ENCODE data around the gene LACTB.

LACTB gene

DNA sequence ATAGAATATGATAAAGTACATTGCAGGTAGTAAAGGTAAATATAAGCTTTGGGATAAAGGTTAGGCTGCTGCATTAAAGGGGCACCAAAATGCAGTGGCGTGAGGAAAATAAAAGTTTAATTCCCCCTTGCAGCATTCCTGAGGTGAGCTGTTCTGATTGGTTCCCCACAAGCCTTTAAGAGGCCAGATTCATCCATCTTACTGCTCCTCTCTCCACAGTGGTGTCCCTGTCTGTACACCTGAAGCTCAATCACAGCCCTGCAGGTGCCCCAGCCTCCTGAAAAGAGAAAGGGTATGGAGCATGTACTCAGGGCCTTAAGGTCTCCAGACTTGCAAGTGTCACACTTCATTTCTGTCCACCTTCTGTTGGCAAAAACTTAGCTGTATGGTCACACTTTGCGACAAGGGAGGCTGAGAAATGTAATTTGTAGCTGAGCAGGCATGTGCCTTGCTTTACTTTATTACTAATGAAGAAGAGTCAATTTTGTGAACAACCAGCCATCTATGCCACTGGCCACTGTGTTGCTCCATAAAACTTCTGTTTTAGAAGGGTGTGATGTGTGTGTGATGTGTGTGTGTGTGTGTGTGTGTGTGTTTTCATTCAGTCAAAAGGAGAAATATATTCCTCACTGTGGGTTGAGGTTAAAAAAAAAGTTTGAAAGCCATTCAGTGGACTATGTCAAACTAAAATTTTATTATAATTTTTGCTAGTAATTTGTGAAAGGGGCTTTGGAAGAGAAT is 12.8 kb downstream of the LACTB start:
- no peak for DNase-seq

DNA sequence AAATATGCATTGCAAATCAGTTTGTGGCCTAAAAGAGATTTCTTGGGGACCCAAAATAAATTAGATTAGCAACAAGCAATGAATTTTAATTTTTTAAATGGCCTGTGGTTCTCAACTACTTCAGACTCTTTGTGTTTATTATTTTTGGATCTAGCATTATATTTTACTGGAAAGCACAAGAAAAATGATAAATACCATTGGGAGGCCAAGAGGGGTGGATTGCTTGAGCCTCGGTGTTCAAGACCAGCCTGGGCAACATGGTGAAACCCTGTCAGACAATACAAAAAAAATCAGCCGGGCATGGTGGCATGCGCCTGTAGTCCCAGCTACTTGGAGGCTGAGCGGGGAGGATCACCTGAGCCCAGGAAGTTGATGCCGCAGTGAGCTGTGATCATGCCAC is 13.6 kb downstream of the LACTB start:
- DNase-seq: no peak

DNA sequence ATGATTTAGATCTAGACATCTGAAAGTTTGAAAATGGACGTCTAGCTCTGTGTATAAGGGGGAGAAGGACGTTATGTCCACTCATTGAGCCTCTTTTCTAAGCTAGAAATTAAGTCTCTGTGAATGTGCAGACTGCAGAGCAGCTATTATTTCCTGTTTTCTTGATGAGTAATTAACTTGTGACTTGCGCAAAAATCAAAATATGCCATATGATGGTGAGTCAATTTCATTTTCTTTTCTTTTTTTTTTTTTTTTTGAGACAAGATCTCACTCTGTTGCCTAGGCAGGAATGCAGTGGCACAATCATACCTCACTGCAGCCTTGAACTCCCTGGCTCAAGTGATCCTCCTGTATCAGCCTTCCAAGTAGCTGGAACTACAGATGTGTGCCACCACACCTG is 14.1 kb downstream of the LACTB start:
- DNase-seq: no peak

DNA sequence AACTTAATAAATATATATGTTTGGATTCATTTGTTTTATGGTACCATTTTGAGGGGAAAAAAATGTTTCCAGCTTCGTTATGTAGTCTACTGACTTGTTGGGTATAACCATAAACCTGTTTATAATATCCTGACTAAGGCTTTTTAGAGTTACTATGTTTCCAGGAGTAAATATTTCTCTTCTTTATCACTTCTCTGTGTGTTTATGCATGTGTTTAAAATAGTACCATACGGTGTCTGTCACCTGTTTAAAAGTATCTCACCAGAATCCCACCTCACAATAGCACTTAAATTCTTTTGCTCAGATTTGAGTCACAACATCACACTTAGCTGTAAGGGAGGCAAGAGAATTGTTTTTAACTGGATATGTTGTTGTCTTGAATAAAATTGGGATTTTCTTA is 15.1 kb downstream of the LACTB start:
- no peak for DNase-seq

DNA sequence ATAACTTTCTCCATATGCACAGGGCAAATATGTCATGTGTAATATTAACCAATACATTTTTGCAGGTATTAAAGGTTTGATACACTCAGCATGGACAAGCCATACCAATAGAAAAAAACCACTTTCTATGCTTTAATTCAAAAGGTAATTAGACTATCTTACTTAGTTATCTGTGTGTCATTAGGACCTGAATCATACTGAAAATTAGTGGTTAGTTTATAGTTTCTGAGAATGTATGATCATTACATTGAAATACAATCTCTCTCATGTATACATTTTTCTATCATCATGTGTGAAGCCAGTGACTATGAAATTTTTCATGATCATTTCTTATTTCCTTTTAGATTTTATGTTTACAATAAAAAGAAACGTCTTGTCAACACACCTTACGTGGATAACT is 19.3 kb downstream of the LACTB start:
- no peak for DNase-seq

DNA sequence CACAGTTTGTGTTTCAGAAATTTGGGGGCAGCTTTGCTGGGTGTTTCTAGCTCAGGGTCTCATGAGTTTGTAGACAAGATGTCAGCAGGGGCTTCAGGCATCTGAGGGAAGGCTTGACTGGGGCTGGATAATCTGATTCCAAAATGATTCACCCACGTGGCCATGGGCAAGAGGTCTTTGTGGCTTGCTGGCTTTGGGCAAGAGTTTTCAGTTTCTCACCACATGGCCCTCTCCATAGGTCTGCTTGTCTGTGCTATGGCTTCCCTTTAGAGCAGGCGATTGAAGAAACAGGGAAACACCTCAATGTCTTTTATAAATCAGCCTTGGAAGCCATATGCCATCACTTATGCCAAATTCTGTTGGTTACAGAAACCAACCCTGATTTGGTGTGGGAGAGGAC is 23.8 kb downstream of the LACTB start:
- no peak for DNase-seq

DNA sequence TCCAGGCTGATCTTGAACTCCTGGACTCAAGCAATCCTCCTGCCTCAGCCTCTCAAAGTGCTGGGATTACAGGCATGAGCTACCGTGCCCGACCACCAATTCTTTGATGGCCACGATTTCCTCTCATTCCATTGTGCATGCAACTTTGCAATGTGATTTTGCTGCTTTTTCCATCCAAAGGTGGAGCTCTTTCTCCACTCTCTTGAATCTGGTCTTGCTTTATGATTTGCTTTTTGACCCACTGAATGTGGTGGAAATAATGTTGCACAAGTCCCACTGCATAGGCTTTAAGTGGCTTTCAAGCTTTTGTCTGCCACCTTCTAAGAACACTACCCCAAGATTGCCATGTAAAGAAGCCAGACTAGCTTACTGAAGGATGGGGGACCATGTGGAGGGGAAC is 25.0 kb downstream of the LACTB start:
- DNase-seq: no peak

DNA sequence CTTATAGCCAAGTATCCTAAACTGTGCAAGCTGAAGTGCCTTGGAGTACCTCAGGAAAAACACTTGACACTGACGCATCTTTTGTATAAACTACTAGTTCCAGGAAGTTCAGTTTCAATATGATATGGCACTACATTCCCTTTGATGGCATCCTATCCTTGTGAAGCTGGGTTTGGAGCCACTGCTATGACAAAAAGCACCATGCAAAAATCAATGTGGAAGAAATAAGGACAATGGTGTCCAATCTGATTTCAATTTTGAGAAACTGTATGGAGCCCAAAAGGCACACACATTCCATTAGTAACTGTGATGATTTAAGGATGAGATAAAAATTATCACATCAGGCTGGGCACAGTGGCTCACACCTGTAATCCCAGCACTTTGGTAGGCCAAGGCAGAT is 30.0 kb downstream of the LACTB start:
- DNase-seq: no peak

DNA sequence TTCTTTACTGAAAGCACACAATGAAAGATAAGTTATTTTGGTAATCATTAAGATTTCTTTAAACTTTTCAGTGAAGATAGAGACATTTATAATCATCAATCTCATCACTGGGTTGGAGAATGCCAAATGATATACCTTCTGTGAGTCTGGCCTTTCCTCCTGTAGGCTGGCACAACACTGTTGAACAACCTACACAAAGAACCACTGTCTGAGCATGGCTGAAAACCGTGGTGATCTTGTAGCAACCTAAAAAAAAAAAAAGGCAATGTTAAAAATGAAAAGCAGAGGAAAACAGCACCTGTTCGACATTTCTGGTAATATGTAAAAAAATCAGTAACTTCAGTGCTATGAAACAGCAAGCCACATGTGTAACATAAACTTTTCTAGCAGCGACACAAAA is 33.8 kb downstream of the LACTB start:
- DNase-seq: no peak

DNA sequence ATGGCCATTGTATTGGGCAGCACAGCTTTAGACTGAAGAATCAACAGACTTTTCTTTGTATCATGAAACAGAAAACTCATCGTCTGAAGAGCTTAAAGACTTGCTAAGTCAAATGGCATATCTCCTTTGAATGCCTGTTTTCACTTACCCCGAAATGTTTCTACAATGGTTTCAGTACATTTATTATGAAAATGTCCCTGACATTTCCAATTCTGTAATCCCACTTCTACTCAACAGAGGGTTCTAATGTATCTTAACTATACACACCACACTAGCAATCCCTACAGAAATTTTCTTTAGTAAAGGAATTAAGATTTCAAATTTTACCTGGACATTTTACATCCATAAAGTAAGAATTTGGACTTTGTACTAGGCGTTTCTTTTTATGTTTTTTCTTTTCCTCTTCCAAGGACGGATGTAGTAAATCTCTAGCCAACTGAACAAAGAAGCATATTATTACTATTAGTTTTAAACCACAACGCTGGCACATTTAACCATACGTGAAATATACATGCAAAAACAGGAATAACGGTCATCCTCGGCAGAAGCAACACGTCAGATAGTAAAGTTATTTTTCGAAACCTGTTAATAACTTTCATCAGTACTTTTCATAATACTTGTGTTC is 34.5 kb downstream of the LACTB start:
- no peak for DNase-seq

DNA sequence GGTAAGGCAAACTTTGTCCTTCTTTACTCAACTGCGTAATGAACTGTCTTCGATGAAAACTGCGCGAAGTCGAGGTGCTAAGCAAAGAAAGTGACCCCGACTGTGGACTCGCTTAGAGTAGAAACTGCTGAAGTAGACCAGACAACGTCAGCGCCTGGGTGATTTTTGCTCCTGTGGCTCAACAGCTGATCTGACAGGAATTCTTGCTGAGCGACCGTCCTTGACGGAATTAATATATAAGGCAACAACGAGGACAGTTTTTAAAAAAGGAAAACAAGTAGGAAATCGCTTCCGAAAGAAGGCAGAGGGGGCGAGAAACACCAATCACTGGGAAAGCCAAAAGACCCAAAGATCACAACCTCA is 35.1 kb downstream of the LACTB start:
- no peak for DNase-seq

DNA sequence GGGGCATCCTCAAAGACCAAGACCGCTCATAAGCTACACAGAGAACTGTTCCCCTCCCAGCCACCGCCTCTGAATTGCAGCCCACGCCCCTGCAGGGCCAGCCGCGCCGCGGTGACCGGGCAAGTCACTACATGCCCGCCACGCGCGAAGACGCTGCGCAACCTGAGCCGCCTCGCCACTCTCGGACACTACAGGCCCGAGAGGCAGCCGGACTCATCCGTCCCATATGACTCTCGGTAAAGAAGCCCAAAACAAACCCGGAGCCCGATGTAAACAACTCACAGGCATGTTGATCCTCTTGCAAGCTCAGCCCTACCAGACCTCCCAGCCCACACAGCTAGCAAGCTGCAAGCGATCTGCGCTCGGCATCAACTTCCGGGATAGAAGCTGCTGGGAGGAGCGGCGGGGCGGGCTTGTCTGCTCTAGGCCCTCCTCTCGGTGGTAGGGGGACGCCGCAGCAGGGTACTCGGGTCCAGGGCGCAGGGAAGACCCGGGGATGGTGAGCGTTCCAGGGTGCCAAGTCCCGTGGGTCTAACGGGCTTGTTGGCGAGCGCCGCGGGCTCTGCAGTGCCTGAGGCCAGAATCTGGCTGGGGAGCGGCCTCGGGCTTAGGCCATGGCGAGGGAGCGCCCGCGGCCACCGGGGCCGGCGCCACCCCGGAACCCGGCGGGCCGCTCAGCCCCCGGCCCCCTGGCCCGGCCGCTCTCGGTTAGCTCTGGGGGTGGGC is 35.6 kb downstream of the LACTB start, which contains the start of gene RPS27L:
TSS of gene RPS27L (minus strand) at position 360 of the 726 bp plus-strand sequence. CDS start at position 288, 72 bp downstream.
- DNase-seq: peak; percentile 77

DNA sequence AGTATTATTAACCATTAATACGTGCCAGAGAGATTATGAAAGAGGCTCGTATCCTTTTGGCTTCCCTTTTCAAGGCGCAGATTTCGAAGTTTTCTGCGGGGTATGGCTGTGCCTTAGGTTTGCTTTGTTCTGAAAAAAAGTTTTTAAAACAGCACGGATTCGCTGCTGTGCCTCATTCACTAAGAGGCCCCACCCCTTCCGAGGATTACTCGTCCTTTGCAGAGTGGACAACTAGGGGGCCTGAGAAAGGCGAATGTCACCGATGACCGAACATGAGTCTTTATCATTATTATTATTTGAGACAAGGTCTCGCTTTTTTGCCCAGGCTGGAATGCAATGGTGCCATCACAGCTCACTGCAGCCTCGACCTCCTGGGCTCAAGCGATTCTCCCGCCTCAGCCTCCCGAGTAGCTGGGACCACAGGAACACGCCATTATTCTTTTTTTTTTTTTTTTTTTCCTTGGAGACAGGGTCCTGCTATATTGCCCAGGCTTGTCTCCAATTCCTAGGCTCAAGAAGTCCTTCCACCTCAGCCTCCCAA is 36.3 kb downstream of the LACTB start:
- DNase-seq: no peak

DNA sequence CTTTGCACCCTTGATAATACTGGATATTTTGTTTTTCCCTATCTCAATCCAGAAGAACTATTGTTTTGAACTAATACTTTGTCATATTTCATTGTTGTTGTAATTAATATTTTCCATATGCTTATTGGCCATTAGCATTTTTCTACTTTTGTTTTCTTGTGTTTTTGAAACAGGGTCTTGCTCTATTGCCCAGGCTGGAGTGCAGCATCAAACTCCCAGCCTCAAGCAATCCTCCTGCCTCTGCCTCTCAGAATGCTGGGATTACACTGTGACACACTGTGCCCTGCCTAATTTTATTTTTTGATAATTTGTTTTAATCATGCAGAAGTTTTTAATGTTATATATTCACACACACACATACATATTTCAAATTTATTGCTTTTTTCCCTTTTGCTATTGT is 39.0 kb downstream of the LACTB start:
- DNase-seq: no peak

DNA sequence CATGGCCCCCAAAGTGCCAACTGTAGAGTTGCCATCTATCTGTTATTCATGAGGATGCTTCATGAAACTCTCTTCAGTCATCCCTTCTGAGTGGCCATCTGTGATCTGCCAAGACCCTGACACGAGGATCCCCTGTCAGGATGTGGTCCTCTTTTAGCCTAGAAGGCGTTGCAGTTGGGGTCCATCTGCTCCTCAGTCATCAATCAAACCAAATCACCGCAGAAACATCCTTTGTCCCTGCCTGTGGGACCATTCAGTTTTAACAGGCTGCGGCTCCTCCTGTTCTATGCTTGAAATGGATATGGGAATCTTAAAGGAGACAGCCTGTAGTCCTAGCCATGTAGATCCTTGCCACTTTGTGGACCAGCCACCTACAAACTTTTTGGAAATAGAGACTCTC is 41.6 kb downstream of the LACTB start:
- DNase-seq: no peak

DNA sequence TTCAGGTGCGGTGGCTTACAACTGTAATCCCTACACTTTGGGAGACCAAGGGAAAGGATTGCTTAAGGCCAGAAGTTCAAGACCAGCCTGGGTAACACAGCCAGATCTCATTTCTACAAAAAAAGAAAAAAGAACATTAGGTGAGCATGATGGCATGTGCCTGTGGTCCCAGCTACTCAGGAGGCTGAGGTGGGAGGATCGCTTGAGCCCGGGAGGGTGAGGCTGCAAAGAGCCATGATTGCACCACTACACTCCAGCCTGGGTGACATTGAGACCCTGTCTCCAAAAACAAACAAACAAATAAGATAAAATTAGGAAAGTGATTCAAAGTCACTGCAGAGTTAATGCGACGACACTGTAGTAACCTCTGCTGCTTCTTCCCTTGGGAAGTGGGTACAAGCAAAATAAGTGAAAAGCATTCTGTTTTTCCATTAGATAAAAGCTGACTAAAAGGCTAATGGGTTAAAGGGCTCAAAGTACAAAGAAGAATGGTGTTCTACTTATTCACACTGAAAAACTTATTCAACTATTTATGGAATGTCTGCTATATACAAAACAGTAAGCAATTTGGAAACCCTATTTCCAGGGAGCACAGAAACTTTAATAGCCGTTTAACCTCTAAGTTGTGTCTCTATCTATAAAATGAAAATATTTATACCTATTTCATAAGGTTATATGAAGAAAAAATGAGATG is 43.7 kb downstream of the LACTB start:
- DNase-seq: no peak

DNA sequence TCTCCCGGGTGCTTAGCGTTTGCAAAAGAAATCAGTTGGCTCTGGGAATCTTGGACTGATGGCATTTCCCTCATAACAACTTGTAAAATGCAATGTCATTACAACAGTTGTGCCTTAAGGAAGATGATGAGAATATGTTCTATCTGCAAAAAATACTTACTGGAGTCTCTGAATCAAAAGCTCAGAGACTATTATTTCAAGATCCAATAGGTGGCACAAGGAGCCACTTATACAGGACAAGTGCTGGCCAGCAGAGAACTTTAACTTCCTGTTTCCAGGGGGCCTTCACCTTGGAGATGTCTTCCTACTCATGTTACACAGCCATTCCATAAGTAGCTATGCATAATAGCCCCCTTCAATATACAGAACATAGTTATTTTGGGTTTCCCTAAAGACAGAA is 44.6 kb downstream of the LACTB start:
- DNase-seq: no peak

DNA sequence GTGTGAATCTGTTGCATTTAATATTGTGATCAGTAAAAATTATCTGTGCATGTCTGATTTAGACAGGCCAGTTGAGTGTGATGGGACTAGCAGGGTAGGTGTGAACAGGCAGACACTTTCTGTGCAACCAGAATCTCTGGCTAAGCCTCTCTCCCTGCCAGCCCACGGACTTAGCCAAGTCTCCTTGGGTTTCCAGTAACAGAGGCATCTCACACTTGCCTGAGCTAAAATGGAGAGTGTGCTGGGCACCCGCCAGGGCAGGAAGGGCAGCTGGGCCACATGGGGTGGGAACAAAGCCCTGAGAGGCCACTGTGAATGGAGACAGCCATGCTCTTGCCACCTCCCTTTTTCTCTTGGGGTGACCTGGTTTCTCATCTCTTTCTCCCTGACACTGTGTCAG is 48.1 kb downstream of the LACTB start:
- DNase-seq: no peak

DNA sequence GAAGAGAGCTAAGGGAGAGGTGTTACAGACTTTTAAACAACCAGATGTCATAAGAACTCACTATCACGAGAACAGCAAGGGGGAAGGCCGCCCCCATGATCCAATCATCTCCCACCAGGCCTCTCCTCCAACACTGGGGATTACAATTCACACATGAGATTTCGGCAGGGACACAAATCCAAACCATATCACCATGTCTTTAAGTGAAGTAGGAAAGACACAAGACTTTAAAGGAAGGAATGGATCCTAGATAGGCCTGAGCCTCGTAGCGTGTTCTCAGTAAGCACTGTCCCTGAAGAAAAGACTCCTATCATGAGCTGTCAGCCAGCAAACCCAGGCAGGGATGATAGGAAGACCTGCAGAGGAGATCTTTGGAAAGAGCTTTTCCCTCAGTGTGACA is 50.7 kb downstream of the LACTB start:
- no peak for DNase-seq

DNA sequence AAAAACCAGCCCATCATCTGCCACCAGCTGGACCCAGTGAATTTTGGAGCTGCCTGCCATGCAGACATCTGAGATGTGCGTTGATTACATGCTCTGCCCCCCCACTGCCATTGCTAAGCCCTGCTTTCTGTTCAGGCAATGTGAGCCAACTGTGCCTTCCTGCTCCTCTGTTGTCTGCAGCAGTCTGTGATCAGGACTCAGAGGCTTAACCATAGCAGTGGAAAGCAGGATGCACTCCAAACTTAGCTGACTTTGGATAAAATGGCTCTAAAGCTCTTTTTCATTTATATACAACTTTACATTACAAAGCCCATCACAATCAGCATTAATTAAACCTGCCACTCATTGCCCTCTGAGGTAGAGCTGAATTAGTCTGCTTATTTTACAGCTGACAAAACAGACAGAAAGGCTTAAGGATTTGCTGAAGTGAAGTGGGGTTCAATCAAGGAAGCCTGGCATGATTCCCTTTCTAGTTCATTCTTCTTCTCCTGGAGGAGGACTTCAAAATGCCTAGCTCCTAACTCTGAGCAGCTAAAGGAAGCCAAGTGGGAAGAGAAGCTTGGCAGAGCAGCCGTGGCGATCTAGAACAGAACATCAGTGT is 51.3 kb downstream of the LACTB start:
- DNase-seq: no peak

DNA sequence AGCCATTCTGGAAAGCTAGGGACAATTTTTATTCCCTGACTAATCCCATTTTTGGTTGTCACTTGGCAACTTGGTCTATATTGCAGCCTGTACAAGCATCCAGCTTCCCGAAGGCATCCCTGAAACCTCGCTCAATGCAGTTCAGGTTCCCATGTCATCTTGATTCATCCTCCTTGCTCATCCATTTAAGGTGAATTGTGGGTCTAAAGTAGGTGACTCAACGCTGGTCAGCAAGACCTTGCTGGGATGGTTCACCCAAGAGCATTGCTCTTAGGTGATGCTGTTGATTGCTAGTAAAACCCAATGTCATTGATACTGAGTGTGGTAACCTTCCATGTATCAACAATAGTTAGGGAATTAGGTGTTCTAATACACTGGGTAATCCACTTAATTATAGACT is 54.6 kb downstream of the LACTB start:
- no peak for DNase-seq

DNA sequence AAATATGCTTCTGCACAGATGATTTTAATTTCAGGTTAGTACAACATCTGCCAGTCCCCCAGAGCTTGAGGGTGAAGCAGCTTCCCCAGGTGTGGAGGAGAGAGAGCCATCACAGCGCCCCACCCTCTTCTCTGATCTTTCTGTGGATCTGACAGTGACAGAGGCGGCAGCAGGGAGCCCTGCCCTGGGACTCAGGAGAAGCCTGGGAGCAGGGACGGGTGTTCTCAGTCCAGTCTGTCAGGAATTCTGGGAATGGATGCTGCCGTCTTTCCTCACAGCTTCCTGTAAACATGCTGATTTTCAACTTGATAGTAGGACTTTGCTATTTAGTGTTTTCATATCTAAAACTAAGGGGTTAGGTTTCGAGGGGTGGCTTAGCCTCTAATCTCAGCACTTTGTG is 56.4 kb downstream of the LACTB start:
- no peak for DNase-seq

DNA sequence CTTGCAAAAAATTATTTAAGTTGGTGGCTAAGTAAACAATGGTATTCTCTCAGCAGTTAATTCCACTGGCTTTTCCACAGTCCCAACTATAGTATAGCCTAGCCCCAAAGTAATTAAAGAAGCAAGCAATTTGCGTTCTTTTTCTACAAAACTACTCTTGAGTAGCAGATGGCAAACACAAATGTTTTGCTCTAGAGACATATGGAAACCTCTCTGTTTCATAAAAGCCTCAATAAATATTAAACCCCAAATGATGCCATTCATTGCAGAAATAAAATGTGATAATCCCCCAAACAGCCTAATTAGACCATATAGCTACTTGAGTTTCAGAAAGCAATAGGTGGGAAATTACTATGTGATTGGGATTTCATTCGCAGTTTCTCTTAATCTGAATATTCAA is 59.1 kb downstream of the LACTB start:
- DNase-seq: no peak
